ENCODE results near the gene FLT3LG.

Gene FLT3LG

DNA sequence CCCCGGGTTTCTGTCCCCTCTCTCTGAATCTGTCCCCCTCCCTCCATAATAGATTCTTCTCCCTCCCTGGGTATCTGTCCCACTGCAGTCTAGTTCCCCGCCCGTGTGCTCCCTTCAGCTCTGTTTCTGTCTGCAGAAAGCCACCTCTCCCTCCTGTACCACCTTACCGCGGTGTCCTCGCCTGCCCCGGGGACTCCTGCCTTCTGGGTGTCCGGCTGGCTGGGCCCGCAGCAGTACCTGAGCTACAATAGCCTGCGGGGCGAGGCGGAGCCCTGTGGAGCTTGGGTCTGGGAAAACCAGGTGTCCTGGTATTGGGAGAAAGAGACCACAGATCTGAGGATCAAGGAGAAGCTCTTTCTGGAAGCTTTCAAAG, 39.7 kb downstream of the FLT3LG start:
- no peak for DNase-seq (ENCODE audit: low read depth in 2 of 2)

DNA sequence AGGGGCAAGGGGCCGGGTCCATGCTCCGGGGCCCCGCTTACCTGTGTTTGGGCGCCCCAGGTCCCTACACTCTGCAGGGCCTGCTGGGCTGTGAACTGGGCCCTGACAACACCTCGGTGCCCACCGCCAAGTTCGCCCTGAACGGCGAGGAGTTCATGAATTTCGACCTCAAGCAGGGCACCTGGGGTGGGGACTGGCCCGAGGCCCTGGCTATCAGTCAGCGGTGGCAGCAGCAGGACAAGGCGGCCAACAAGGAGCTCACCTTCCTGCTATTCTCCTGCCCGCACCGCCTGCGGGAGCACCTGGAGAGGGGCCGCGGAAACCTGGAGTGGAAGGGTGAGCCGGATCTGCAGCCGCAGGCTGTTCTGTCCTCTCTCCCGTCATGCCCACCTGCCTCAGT, 40.1 kb downstream of the FLT3LG start:
- DNase-seq (ENCODE audit: low read depth in 2 of 2), result no peak

DNA sequence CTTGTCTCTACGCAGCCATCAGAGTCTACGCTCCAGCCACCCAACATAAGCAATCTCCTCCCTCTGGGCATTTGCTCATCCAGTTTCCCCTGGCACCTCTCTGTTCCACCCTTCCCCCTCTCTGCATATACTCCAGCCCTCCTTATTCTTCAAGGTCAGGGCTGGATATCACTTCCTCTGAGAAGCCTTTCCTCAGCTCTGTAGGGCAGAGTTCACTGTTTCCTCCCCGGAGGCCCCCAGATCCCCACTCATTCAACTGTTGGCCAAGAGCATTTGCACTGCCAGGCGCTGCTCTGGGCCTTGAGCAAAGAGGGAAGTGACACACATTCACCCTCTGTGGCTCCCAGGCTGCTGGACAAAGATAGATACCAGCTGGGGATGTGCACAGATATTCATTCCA, 41.8 kb downstream of the FLT3LG start:
- no peak for DNase-seq (ENCODE audit: low read depth in 2 of 2)

DNA sequence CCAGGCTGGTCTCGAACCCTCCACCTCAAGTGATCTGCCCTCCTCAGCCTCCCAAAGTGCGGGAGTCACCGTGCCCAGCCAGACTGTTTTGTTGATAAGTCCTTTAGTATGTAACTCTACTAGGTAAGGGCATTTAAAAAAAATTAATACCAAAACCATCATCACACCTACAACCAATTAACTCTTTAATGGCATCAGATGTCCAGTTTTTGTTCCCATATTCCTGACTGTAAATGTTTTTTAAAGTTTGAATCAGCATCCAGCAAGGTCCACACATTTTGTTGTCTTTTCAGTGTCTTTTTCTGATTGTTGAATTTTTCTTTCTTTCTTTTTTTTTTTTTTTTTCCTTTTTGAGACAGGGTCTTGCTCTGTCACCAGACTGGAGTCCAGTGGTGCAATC, 44.0 kb downstream of the FLT3LG start:
- no peak for DNase-seq (ENCODE audit: low read depth in 2 of 2)

DNA sequence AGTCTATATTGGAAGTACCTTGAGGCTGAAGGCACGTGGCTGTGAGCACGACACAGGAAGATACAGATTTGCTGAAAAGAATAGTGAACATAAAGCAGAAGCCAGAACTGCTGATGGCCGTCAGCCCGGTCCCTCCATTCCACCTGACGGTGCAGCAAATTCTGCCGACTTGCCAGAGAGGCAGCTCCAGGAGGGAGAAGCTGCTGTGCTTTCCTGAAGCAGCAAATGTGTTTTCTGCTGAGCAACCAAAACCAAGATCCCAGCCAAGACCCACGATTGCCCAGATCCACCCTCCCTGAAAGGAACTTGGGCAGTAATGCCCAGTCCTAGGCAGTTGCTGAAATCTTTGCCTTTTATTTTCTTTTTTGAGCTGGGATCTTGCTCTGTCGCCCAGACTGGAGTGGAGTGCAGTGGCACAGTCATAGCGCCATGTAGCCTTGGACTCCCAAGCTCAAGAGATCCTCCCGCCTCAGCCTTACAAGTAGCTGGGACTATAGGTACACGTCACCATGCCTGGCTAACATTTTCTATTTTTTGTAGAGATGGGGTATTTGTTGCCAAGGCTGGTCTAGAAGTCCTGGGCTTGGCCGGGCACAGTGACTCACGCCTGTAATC, 46.8 kb downstream of the FLT3LG start:
- no peak for DNase-seq (ENCODE audit: low read depth in 2 of 2)

DNA sequence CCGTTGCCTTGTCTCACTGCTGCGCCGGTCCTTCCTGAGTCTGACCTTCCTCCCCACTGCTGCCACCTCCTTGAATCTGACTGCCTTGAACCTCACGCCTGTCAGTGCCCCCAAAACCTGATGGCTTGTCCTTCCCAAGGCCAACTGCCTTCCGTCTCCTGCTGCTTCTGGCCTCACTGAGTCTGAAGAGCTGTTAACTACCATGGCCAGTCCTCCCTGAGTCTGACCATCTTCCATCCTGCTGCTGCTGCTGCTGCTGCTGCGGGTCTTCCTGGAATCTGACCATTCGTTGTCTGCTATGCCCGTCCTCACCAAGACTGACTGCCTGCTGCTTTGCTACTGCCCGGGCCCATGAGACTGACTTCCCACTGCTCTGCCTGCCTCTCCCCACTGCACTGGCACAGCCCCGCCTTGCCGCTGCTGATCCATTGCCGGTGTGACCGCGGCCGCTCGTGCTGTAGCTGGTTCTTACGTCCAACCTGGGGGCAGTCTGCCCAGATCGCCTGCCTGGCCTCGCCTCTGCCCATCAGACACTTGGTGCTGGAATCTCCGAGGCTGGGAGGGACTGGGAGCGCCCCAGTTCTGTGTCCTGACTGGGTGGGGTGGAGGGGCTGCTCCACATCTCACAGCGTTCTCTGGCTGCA, 50.9 kb downstream of the FLT3LG start:
- DNase-seq (ENCODE audit: low read depth in 2 of 2), result no peak

DNA sequence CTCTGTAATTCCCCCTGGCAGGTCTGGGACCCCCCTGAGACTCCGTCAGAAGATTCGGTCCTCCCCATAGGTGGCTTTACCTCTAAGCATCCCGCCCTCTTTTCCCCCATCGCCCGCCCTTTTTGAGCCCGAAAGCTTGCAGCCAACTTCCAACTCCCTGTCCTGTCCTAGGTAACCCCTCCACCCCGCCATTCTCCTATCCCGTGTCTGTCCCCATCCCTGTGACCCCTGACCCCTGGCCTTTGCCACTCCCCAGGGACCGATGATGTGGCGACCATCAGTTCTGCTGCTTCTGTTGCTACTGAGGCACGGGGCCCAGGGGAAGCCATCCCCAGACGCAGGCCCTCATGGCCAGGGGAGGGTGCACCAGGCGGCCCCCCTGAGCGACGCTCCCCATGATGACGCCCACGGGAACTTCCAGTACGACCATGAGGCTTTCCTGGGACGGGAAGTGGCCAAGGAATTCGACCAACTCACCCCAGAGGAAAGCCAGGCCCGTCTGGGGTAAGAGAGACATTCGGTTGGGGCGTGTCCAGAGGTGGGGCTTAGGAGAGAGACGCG, 54.3 kb downstream of the FLT3LG start:
- no peak for DNase-seq (ENCODE audit: low read depth in 2 of 2)

DNA sequence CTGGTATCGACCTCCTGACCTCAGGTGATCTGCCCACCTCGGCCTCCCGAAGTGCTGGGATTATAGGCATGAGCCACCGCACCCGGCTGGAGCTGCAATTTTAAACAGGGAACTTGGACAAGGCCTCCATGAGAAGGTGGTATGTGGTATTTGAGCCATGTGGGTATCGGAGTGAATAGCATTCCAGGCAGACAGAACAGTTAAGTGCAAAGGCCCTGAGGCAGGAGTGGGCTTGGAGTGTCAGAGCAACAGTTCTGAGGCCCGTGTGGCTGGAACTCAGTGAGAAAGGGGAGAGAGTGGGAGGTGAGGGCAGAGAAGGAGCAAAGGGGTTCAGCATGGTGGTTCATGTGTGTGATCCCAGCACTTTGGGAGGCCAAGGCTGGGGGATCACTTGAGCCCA, 56.7 kb downstream of the FLT3LG start:
- no peak for DNase-seq (ENCODE audit: low read depth in 2 of 2)

DNA sequence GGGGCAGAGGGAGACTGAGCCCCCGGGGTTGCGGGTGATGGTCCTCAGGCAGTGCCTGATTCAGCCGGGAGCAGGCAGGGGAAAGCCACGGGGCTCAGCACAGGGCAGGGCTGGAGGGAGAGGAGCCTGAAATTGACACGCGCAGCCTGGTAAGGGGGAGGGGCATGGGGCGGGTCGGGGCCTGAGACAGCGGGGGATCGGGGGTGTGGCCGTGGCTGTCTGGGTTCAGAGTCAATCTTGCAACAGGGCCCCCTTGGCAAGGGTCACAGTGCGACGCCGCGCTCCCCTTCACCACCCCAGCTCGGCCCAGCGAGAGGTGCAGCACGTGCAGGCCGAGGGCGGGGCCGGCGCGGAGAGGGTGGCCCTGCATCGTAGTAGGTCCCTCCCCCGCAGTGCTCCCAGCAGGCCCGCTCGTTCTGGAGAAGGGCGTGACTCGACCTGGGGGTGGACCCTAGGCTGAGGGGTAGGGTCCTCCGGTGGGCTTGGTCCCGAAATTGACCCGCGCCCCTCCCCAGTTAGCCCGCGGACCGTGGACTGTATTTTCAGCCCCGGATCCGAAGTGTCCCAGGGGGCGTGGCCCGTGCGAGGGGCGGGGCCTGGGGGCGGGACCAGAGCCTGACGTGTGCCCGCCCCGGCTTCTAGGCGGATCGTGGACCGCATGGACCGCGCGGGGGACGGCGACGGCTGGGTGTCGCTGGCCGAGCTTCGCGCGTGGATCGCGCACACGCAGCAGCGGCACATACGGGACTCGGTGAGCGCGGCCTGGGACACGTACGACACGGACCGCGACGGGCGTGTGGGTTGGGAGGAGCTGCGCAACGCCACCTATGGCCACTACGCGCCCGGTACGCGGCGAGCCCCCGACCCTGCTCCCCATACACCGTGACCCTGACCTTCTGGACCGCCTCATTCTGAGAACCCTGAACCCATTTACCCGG, 59.8 kb downstream of the FLT3LG start:
- peak; percentile 58 to 65 for DNase-seq (ENCODE audit: low read depth in 2 of 2)

DNA sequence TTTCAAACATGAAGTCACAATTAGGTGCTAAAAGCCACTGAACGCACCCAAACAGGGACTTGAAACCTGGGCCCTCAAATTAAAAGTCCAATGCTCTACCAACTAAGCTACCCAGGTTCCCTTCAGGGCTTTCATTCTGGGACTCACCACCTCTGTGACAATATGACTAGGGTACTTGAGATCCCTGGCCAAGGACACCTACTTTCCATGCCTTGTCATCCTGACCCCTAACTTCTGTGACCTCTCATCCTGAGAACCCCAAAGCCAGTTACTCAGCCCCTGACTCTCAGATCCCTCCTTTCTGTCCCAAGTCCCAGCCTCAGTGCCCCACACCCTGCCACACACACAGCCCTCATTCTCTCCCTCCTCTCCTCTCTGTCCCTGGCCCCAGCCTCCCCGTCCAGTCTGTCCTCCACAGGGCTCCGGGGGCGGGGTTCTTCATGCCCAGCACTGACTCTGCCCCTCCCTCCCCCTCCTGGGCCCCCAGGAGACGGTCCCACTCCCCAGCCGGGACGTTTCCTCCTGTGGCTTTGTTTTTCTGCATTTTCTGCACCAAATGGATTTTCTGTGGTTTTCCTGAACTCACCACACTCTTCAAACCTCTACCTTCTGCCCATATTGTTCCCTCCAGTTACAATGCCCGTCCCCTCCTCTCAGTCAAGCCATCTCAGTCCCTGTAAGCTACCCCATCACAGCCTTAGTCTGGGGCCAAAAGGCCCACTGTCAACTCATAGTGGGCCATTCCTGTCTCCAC, 60.8 kb downstream of the FLT3LG start:
- DNase-seq (ENCODE audit: low read depth in 2 of 2), result no peak

All from stimulated activated CD8-positive, alpha-beta memory T cell treated with anti-CD3 and anti-CD28 coated beads, Interleukin-15, amount 100 ng/mL, for 48 hours (primary cell).